ENCODE data around the gene PTPRK. TPM values are rescaled to one million over a fixed set of nuclear protein-coding genes. Genes with fewer than 3 reads are reported as not detected.

PTPRK gene
- total and polyA plus RNA-seq, 2 experiments from 2014 or later, result 26.9 to 56.4 TPM

DNA sequence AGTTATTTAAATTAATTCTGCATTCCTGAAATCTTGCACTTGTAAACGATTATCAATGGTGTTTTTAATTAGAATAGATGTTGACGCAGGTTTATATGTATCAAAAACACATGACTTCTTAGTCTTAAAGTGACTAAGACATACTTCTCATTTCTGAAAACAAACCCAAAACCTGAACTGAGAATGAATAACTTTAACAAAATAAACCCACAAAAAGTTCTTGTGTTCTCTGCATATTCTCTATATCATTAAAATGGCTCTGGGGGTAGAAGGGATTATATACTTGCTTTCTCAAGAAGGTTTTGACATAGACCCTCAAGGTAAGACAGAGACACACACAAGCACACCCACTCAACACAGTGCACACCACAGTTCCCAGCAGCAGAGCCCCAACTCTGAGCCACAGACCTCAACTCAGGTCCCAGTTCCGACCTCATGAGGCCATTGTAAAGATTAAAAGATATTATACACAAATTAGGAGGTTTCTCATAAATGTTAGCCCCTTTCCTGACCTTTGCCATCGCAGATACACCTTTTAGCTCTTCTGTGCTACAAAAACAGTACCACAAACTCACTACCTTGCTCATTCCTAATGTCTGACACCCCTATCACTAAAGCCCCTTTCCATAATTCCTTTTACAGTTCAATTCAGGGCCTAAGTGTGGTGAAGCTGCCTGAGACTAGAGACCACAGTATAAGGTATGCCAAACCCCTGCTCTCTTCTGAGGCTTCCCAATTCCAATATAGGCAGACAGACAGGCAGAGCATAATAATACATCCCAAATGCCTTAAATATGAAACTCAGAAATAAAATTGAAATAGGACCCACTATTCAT lies 267.8 kb downstream of the PTPRK start:
- Histone ChIP-seq H3K27ac (ENCODE audit: low read depth) (peak overlapping the region; percentile 27; the same call in 1 of the 2 replicates), H3K27me3 (ENCODE audit: insufficient read depth) (no peaks in the 10 kb centered on the region), H3F3A (replicated peaks; ENCODE audit: low read depth) (no peaks in the 10 kb centered on the region), H4K20me1 (replicated peaks; ENCODE audit: insufficient read depth) (no peaks in the 10 kb centered on the region), H3K4me1 (ENCODE audit: insufficient read depth) (peaks cover 8% of the 10 kb centered on the region; the same call in 1 of the 2 replicates), H3K79me2 (replicated peaks; ENCODE audit: insufficient read depth) (peaks cover 21% of the 10 kb centered on the region), H3K36me3 (ENCODE audit: insufficient read depth) (no peaks in the 10 kb centered on the region), H2AFZ (no peak overlapping the region), H3K9me2 (ENCODE audit: insufficient read depth) (no peaks in the 10 kb centered on the region), H3K4me3 (no peak overlapping the region), H3K4me2 (peak overlapping the region; percentile 21; the same call in 1 of the 2 replicates)
- peaks cover 1% of the 10 kb centered on the region for H3K27me3 Mint-ChIP-seq (ENCODE audit: insufficient read depth, low read depth, poor library complexity)
- H3K36me3 Mint-ChIP-seq (ENCODE audit: low read depth), result no peaks in the 10 kb centered on the region
- peak overlapping the region; percentile 71 for H3K27ac Mint-ChIP-seq
- no peak overlapping the region for H3K4me3 Mint-ChIP-seq
- H3K9me3 Mint-ChIP-seq, result no peaks in the 10 kb centered on the region
- TF ChIP-seq NANOG (IDR thresholded peaks at IDR 0.05; ENCODE audit: borderline replicate concordance), result no peak
- TF ChIP-seq STAT1 (IDR thresholded peaks at IDR 0.05; ENCODE audit: unreplicated experiment), result no peak
- TF ChIP-seq JUNB (IDR thresholded peaks at IDR 0.05; ENCODE audit: unreplicated experiment), result no peak
- TF ChIP-seq, protein P1, sequence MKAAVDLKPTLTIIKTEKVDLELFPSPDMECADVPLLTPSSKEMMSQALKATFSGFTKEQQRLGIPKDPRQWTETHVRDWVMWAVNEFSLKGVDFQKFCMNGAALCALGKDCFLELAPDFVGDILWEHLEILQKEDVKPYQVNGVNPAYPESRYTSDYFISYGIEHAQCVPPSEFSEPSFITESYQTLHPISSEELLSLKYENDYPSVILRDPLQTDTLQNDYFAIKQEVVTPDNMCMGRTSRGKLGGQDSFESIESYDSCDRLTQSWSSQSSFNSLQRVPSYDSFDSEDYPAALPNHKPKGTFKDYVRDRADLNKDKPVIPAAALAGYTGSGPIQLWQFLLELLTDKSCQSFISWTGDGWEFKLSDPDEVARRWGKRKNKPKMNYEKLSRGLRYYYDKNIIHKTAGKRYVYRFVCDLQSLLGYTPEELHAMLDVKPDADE (IDR thresholded peaks at IDR 0.05), result no peak
- TF ChIP-seq, protein P2, sequence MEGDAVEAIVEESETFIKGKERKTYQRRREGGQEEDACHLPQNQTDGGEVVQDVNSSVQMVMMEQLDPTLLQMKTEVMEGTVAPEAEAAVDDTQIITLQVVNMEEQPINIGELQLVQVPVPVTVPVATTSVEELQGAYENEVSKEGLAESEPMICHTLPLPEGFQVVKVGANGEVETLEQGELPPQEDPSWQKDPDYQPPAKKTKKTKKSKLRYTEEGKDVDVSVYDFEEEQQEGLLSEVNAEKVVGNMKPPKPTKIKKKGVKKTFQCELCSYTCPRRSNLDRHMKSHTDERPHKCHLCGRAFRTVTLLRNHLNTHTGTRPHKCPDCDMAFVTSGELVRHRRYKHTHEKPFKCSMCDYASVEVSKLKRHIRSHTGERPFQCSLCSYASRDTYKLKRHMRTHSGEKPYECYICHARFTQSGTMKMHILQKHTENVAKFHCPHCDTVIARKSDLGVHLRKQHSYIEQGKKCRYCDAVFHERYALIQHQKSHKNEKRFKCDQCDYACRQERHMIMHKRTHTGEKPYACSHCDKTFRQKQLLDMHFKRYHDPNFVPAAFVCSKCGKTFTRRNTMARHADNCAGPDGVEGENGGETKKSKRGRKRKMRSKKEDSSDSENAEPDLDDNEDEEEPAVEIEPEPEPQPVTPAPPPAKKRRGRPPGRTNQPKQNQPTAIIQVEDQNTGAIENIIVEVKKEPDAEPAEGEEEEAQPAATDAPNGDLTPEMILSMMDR (conservative IDR thresholded peaks at IDR 0.05; ENCODE audit: low read depth in 2 of 2), result no peak
- TF ChIP-seq, protein P3, sequence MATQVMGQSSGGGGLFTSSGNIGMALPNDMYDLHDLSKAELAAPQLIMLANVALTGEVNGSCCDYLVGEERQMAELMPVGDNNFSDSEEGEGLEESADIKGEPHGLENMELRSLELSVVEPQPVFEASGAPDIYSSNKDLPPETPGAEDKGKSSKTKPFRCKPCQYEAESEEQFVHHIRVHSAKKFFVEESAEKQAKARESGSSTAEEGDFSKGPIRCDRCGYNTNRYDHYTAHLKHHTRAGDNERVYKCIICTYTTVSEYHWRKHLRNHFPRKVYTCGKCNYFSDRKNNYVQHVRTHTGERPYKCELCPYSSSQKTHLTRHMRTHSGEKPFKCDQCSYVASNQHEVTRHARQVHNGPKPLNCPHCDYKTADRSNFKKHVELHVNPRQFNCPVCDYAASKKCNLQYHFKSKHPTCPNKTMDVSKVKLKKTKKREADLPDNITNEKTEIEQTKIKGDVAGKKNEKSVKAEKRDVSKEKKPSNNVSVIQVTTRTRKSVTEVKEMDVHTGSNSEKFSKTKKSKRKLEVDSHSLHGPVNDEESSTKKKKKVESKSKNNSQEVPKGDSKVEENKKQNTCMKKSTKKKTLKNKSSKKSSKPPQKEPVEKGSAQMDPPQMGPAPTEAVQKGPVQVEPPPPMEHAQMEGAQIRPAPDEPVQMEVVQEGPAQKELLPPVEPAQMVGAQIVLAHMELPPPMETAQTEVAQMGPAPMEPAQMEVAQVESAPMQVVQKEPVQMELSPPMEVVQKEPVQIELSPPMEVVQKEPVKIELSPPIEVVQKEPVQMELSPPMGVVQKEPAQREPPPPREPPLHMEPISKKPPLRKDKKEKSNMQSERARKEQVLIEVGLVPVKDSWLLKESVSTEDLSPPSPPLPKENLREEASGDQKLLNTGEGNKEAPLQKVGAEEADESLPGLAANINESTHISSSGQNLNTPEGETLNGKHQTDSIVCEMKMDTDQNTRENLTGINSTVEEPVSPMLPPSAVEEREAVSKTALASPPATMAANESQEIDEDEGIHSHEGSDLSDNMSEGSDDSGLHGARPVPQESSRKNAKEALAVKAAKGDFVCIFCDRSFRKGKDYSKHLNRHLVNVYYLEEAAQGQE (IDR thresholded peaks at IDR 0.05; ENCODE audit: unreplicated experiment), result no peak
- TF ChIP-seq POLR2AphosphoS5 (IDR thresholded peaks at IDR 0.05; ENCODE audit: low read depth), result no peak
- TF ChIP-seq EZH2phosphoT487 (IDR thresholded peaks at IDR 0.05; ENCODE audit: unreplicated experiment), result no peak
- DNase-seq (ENCODE audit: low spot score) (no peak), ATAC-seq (peak; percentile 50)
- peaks cover 18% of the 10 kb centered on the region; the same call in 2 of the 3 replicates for H3K4me1 Mint-ChIP-seq
